Upper lobe of left lung (tissue), 6 donors: ENCODE measurements around the gene KAT2B. TPM values are rescaled to one million over a fixed set of nuclear protein-coding genes. Genes with fewer than 3 reads are reported as not detected.

Source experiments
- ATAC-seq, 2 donors: fragments of 200-7000 bp; cut with Tn5 transposase; one replicate each; pipeline ENCODE4 v1.9.1; 2022; ENCODE audit warnings: mild to moderate bottlenecking in 2 of 2, moderate library complexity in 2 of 2; ENCODE audit not compliant: low FRiP score in 2 of 2
- DNase-seq, 2 donors: peaks; one replicate each; pipeline ENCODE4 v3.0.0-alpha.2; 2019 to 2020
- H3K27ac ChIP-seq, 4 donors: fragments of 200-600 bp; sonication (generic); one replicate each; pipeline ENCODE4 v1.5.1; 2016 to 2019
- H3K27me3 ChIP-seq, 4 donors: fragments of 200-600 bp; sonication (generic); one replicate each; pipeline ENCODE4 v1.5.1; 2017 to 2019
- H3K36me3 ChIP-seq, 4 donors: fragments of 200-600 bp; sonication (generic); one replicate each; pipeline ENCODE4 v1.5.1; 2016 to 2019
- H3K4me1 ChIP-seq, 4 donors: fragments of 200-600 bp; sonication (generic); one replicate each; pipeline ENCODE4 v1.5.1; 2018 to 2019
- H3K4me3 ChIP-seq, 4 donors: fragments of 200-600 bp; sonication (generic); one replicate each; pipeline ENCODE4 v1.5.1; 2017 to 2019; ENCODE audit warnings: mild to moderate bottlenecking in 2 of 4, moderate library complexity in 1 of 4
- H3K9me3 ChIP-seq, 4 donors: fragments of 200-600 bp; sonication (generic); one replicate each; pipeline ENCODE4 v1.5.1; 2018 to 2019
- CTCF ChIP-seq, 6 experiments: fragments of 450-650 bp in 4 of 6; fragments of 200-600 bp in 2 of 6; sonication (generic) in 2 of 6; IDR thresholded peaks; one replicate each; pipeline ENCODE4 v1.5.1; 2016 to 2019; ENCODE audit warnings: antibody characterized with exemption in 6 of 6
- EP300 ChIP-seq, 4 donors: sonication (generic); formaldehyde crosslinking; IDR thresholded peaks; one replicate each; pipeline ENCODE4 v1.5.1; 2017; ENCODE audit warnings: antibody characterized with exemption in 4 of 4, control low read depth in 2 of 4
- POLR2A ChIP-seq, 4 donors: fragments of 450-650 bp; IDR thresholded peaks; one replicate each; pipeline ENCODE4 v1.5.1; 2016 to 2017; ENCODE audit warnings: antibody characterized with exemption in 4 of 4, mild to moderate bottlenecking in 2 of 4
- POLR2AphosphoS5 ChIP-seq, 2 donors: sonication (generic); formaldehyde crosslinking; IDR thresholded peaks; one replicate each; pipeline ENCODE4 v1.5.1; 2017; ENCODE audit warnings: antibody characterized with exemption in 2 of 2
- WGBS, 2 donors: methylation state at CpG; one replicate each; pipeline ENCODE4 v1.1.5; 2017 to 2018; 5-methylcytosine and 5-hydroxymethylcytosine counted together
- total RNA-seq, 6 donors: library from RNA; depleted of rRNA in 4 of 6; stranded (reverse); fragments of >200 nt in 4 of 6; gene quantifications; one replicate each; pipeline versions ENCODE4 v1.1.0 to v1.2.1, GENCODE V29; 2016 to 2021
- donor health status: DM: no; HTN: no; CAD: no; lungs with moderate emphysema.
- donor health status: DM: no; HTN: yes; CAD: no; lungs with severe emphysema.

KAT2B gene
- total RNA-seq, 6 donors from 2014 or later = 19.3 to 58.9 (median 31.9) TPM

GRCh38 chr3:20160230-20160629 is 120.0 kb downstream of the KAT2B start:
- Histone ChIP-seq H3K4me1 (peaks cover 0 to 7% (median 5%) of the 10 kb centered on the region in 4 donors), H3K9me3 (no peaks in the 10 kb centered on the region), H3K27ac (no peak overlapping the region), H3K36me3 (no peaks in the 10 kb centered on the region), H3K4me3 (no peak overlapping the region), H3K27me3 (no peaks in the 10 kb centered on the region)
- DNase-seq (no peak), ATAC-seq (no peak)
- TF ChIP-seq EP300 (IDR thresholded peaks at IDR 0.05) = no peak
- no peak for TF ChIP-seq POLR2AphosphoS5 (IDR thresholded peaks at IDR 0.05)
- no peak for TF ChIP-seq CTCF (IDR thresholded peaks at IDR 0.05)
- no peak for TF ChIP-seq POLR2A (IDR thresholded peaks at IDR 0.05)

- ATAC-seq = no peak
- peaks cover 0 to 7% (median 5%) of the 10 kb centered on the region in 4 donors for H3K4me1 ChIP-seq
- 95 to 99% methylated on average over 2 of the region's 2 CpGs for WGBS, 2 donors
Measured at GRCh38 chr3:20161714-20162113, 121.5 kb downstream of the KAT2B start.

GRCh38 chr3:20173844-20174410 is 133.7 kb downstream of the KAT2B start:
- TF ChIP-seq CTCF (IDR thresholded peaks at IDR 0.05) (no peak), POLR2A (IDR thresholded peaks at IDR 0.05) (no peak), EP300 (IDR thresholded peaks at IDR 0.05) (no peak), POLR2AphosphoS5 (IDR thresholded peaks at IDR 0.05) (no peak)
- Histone ChIP-seq H3K9me3 (no peaks in the 10 kb centered on the region), H3K27me3 (no peaks in the 10 kb centered on the region), H3K36me3 (no peaks in the 10 kb centered on the region), H3K4me3 (no peak overlapping the region), H3K4me1 (no peaks in the 10 kb centered on the region), H3K27ac (no peak overlapping the region)
- DNase-seq = no peak
- WGBS, 2 donors = 97% methylated on average over 4 of the region's 4 CpGs
- no peak for ATAC-seq

More at GRCh38 chr3:20161714-20162113, 121.5 kb downstream of the KAT2B start:
- H3K36me3 ChIP-seq = no peaks in the 10 kb centered on the region
- TF ChIP-seq EP300 (IDR thresholded peaks at IDR 0.05) = no peak
- no peaks in the 10 kb centered on the region for H3K9me3 ChIP-seq
- H3K4me3 ChIP-seq = no peak overlapping the region
- no peak overlapping the region for H3K27ac ChIP-seq
- no peak for DNase-seq
- H3K27me3 ChIP-seq = no peaks in the 10 kb centered on the region

GRCh38 chr3:20181276-20181675 is 141.0 kb downstream of the KAT2B start:
- H3K27ac ChIP-seq = no peak overlapping the region
- no peak for TF ChIP-seq POLR2A (IDR thresholded peaks at IDR 0.05)
- TF ChIP-seq POLR2AphosphoS5 (IDR thresholded peaks at IDR 0.05) = no peak
- no peak for TF ChIP-seq EP300 (IDR thresholded peaks at IDR 0.05)
- no peak for TF ChIP-seq CTCF (IDR thresholded peaks at IDR 0.05)

GRCh38 chr3:20182206-20182605 is 142.0 kb downstream of the KAT2B start:
- Histone ChIP-seq H3K4me3 (no peak overlapping the region), H3K4me1 (peaks cover 10 to 16% (median 11%) of the 10 kb centered on the region in 4 donors), H3K9me3 (no peaks in the 10 kb centered on the region), H3K27me3 (no peaks in the 10 kb centered on the region), H3K27ac (no peak overlapping the region), H3K36me3 (no peaks in the 10 kb centered on the region)
- no peak for DNase-seq
- 86 to 96% methylated on average over 4 of the region's 4 CpGs for WGBS, 2 donors
- ATAC-seq = no peak
- TF ChIP-seq POLR2A (IDR thresholded peaks at IDR 0.05) (no peak), CTCF (IDR thresholded peaks at IDR 0.05) (no peak), EP300 (IDR thresholded peaks at IDR 0.05) (no peak), POLR2AphosphoS5 (IDR thresholded peaks at IDR 0.05) (no peak)

More at GRCh38 chr3:20181276-20181675, 141.0 kb downstream of the KAT2B start:
- DNase-seq = no peak
- ATAC-seq = no peak
- no peak overlapping the region for H3K4me3 ChIP-seq
- H3K36me3 ChIP-seq = no peaks in the 10 kb centered on the region
- H3K9me3 ChIP-seq = no peaks in the 10 kb centered on the region
- WGBS, 2 donors = 80 to 85% methylated on average over 3 of the region's 3 CpGs
- no peaks in the 10 kb centered on the region for H3K27me3 ChIP-seq
- H3K4me1 ChIP-seq = peaks cover 5 to 10% (median 6%) of the 10 kb centered on the region in 4 donors
